Neural cell (in vitro differentiated cells): ENCODE results near the gene CACNA1H. TPM values are rescaled to one million over a fixed set of nuclear protein-coding genes. Genes with fewer than 3 reads are reported as not detected.

Source experiments
- H2AFZ ChIP-seq: fragments of 200-600, 300-800 bp; sonication (generic), shearing (Covaris generic); 2 replicates; pipeline ENCODE4 v1.6.0; 2014; ENCODE audit warnings: low read depth, mild to moderate bottlenecking, antibody characterized with exemption, low read length, moderate library complexity
- H3F3A ChIP-seq: fragments of 200-600 bp; shearing (Covaris generic); 2 replicates; pipeline ENCODE4 v1.6.1; 2016; ENCODE audit warnings: mild to moderate bottlenecking, moderate library complexity, mixed read lengths, antibody characterized with exemption, low read length; ENCODE audit not compliant: insufficient read depth, poor library complexity, severe bottlenecking
- H3K27ac ChIP-seq: fragments of 200-600, 300-800 bp; sonication (generic), shearing (Covaris generic); 2 replicates; pipeline ENCODE4 v1.5.1; 2014; ENCODE audit warnings: mild to moderate bottlenecking, low read length, moderate library complexity
- H3K27me3 ChIP-seq: fragments of 300-800, 200-600 bp; sonication (generic), shearing (Covaris generic); 2 replicates; pipeline ENCODE4 v1.6.0; 2014; ENCODE audit warnings: mild to moderate bottlenecking, low read depth, low read length, moderate library complexity; ENCODE audit not compliant: insufficient read depth
- H3K36me3 ChIP-seq: fragments of 300-800, 200-600 bp; sonication (generic), shearing (Covaris generic); 2 replicates; pipeline ENCODE4 v1.5.1; 2014; ENCODE audit warnings: mild to moderate bottlenecking, antibody characterized with exemption, low read length, moderate library complexity; ENCODE audit not compliant: insufficient read depth
- H3K4me2 ChIP-seq: fragments of 300-800, 200-600 bp; sonication (generic), shearing (Covaris generic); 2 replicates; pipeline ENCODE4 v1.6.0; 2014; ENCODE audit warnings: mild to moderate bottlenecking, low read length
- H3K4me3 ChIP-seq: fragments of 300-800, 200-600 bp; sonication (generic), shearing (Covaris generic); 2 replicates; pipeline ENCODE4 v1.5.1; 2014; ENCODE audit warnings: mild to moderate bottlenecking, low read length, moderate library complexity
- H3K79me2 ChIP-seq: fragments of 200-600 bp; shearing (Covaris generic); replicated peaks from 2 replicates; pipeline ENCODE4 v1.6.0; 2014; ENCODE audit warnings: mild to moderate bottlenecking, low read length, moderate library complexity; ENCODE audit not compliant: insufficient read depth
- H3K9ac ChIP-seq: fragments of 300-800, 200-600 bp; sonication (generic), shearing (Covaris generic); 2 replicates; pipeline ENCODE4 v1.6.1; 2016; ENCODE audit warnings: mild to moderate bottlenecking, low read length, mixed read lengths
- H3K9me2 ChIP-seq: fragments of 200-600 bp; shearing (Covaris generic); 2 replicates; pipeline ENCODE4 v1.6.1; 2016; ENCODE audit warnings: mild to moderate bottlenecking, low read length, mixed read lengths; ENCODE audit not compliant: insufficient read depth
- H3K9me3 ChIP-seq: fragments of 200-600, 300-800 bp; sonication (generic), shearing (Covaris generic); 2 replicates; pipeline ENCODE4 v1.6.1; 2016; ENCODE audit warnings: mild to moderate bottlenecking, mixed run types, low read length, moderate library complexity, mixed read lengths
- H4K20me1 ChIP-seq: fragments of 200-600 bp; shearing (Covaris generic); 2 replicates; pipeline ENCODE4 v1.6.1; 2016; ENCODE audit warnings: mild to moderate bottlenecking, mixed run types; ENCODE audit not compliant: insufficient read depth
- CTCF ChIP-seq: fragments of 450-650 bp; IDR thresholded peaks from 2 replicates; pipeline ENCODE4 v1.5.1; 2014; ENCODE audit warnings: antibody characterized with exemption, mild to moderate bottlenecking, moderate library complexity; ENCODE audit not compliant: poor library complexity, severe bottlenecking
- EP300 ChIP-seq: fragments of 450-650 bp; conservative IDR thresholded peaks from 2 replicates; pipeline ENCODE4 v1.6.1; 2014; ENCODE audit warnings: antibody characterized with exemption, mild to moderate bottlenecking, moderate library complexity; ENCODE audit not compliant: poor library complexity, severe bottlenecking
- EZH2 ChIP-seq: fragments of 200-600, 300-800 bp; shearing (Covaris generic), sonication (generic); IDR thresholded peaks from 2 replicates; pipeline ENCODE4 v1.6.1; 2014; ENCODE audit warnings: antibody characterized with exemption, low read length, borderline replicate concordance, mild to moderate bottlenecking; ENCODE audit not compliant: insufficient read depth, poor library complexity, severe bottlenecking
- RAD21 ChIP-seq: fragments of 450-650 bp; conservative IDR thresholded peaks from 2 replicates; pipeline ENCODE4 v1.6.1; 2014; ENCODE audit warnings: antibody characterized with exemption, mild to moderate bottlenecking, moderate library complexity
- REST ChIP-seq: IDR thresholded peaks from 2 replicates; pipeline ENCODE4 v1.6.1; 2012; ENCODE audit warnings: borderline replicate concordance
- SMC3 ChIP-seq: fragments of 450-650 bp; conservative IDR thresholded peaks from 2 replicates; pipeline ENCODE4 v1.6.1; 2014; ENCODE audit warnings: antibody characterized with exemption, mild to moderate bottlenecking, moderate library complexity; ENCODE audit not compliant: poor library complexity
- TAF1 ChIP-seq: IDR thresholded peaks from 2 replicates; pipeline ENCODE4 v1.6.1; 2012; ENCODE audit warnings: low read depth
- polyA plus RNA-seq: library from polyadenylated mRNA; depleted of rRNA; stranded (reverse); fragments of >200 nt; gene quantifications from 2 replicates; pipeline ENCODE4 v1.2.3, GENCODE V29; 2014

Gene CACNA1H
- polyA plus RNA-seq, 1 donor from 2014 or later, result 27.7 TPM

- TF ChIP-seq RAD21 (no peak), CTCF (no peak), SMC3 (no peak), REST (no peak), TAF1 (no peak), EZH2 (no peak)
- H3K9me3 ChIP-seq, result no peaks in the 10 kb centered on the region
Measured at GRCh38 chr16:1156055-1156982, 3.4 kb downstream of the CACNA1H start.

GRCh38 chr16:1156983-1157638 is 4.2 kb downstream of the CACNA1H start:
- Histone ChIP-seq H3K79me2 (peaks cover 12% of the 10 kb centered on the region), H4K20me1 (no peaks in the 10 kb centered on the region), H3K27me3 (no peaks in the 10 kb centered on the region), H3F3A (no peaks in the 10 kb centered on the region), H2AFZ (no peak overlapping the region), H3K9me3 (no peaks in the 10 kb centered on the region), H3K9ac (no peak overlapping the region), H3K27ac (no peak overlapping the region), H3K36me3 (no peaks in the 10 kb centered on the region), H3K4me2 (no peak overlapping the region), H3K9me2 (no peaks in the 10 kb centered on the region), H3K4me3 (no peak overlapping the region)
- TF ChIP-seq TAF1 (no peak), EP300 (no peak), EZH2 (no peak), RAD21 (no peak), REST (no peak)

More at GRCh38 chr16:1156055-1156982, 3.4 kb downstream of the CACNA1H start:
- Histone ChIP-seq H3K36me3 (no peaks in the 10 kb centered on the region), H3K4me3 (peak overlapping the region; percentile 9), H4K20me1 (no peaks in the 10 kb centered on the region), H3K27me3 (no peaks in the 10 kb centered on the region), H2AFZ (no peak overlapping the region), H3K27ac (no peak overlapping the region), H3K4me2 (no peak overlapping the region), H3K79me2 (peaks cover 12% of the 10 kb centered on the region), H3F3A (no peaks in the 10 kb centered on the region), H3K9me2 (no peaks in the 10 kb centered on the region), H3K9ac (no peak overlapping the region)
